ENCODE data around the gene KCNK6. TPM values are rescaled to one million over a fixed set of nuclear protein-coding genes. Genes with fewer than 3 reads are reported as not detected.
A peak's percentile ranks its signal among the peaks of the same experiment; 100 is the strongest.

The KCNK6 gene
- total RNA-seq, result 10 to 100 TPM in 2 of 4 donors, 1 to 10 TPM in 2; 7.4 to 19.3 (median 12.3) TPM

DNA sequence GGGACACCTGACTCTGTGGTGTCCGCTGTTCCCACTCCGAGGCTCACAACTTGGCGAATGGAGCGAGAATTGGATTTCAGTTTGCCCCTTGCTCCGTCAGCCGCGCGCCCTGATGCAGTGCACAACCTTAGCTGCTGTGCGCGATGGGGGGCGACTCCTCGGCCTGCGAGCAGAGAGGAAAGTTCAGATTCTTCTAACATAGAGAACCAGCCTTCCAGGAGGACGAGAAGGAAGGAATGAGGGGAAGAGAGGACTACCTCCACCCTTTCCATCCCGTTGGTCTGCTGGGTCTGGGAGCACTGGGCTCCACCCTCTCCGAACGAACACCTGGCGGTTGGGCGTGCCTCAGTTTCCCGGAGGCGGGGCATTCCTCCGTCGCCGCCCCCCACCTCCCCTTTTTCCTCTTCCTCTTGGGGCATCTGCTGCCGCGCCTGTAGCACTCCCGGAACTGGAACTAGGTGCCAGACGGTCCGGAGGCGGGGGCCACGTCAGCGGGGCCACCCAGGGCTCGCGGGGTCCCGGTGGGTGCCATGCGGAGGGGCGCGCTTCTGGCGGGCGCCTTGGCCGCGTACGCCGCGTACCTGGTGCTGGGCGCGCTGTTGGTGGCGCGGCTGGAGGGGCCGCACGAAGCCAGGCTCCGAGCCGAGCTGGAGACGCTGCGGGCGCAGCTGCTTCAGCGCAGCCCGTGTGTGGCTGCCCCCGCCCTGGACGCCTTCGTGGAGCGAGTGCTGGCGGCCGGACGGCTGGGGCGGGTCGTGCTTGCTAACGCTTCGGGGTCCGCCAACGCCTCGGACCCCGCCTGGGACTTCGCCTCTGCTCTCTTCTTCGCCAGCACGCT is at the start of gene KCNK6:
TSS of gene KCNK6 (plus strand) at position 425 of the 838 bp plus-strand sequence. CDS start at position 531, 106 bp downstream.
- Histone ChIP-seq H3K27ac (peak within 1 kb of the TSS; percentile 67 to 81 (median 74)), H3K9me3 (no peaks in the 10 kb centered on the region), H3K4me1 (peaks cover 0 to 40% (median 12%) of the 10 kb centered on the region in 4 donors), H3K36me3 (peaks cover 0 to 5% (median 0%) of the 10 kb centered on the region in 3 donors), H3K27me3 (no peaks in the 10 kb centered on the region), H3K4me3 (peak within 1 kb of the TSS; percentile 68 to 84 (median 82))
- peak; percentile 69 to 76 for TF ChIP-seq POLR2A (IDR thresholded peaks at IDR 0.05)
- no peak for TF ChIP-seq CTCF (IDR thresholded peaks at IDR 0.05)
- DNase-seq, result peak; percentile 68 to 86 (median 82)

DNA sequence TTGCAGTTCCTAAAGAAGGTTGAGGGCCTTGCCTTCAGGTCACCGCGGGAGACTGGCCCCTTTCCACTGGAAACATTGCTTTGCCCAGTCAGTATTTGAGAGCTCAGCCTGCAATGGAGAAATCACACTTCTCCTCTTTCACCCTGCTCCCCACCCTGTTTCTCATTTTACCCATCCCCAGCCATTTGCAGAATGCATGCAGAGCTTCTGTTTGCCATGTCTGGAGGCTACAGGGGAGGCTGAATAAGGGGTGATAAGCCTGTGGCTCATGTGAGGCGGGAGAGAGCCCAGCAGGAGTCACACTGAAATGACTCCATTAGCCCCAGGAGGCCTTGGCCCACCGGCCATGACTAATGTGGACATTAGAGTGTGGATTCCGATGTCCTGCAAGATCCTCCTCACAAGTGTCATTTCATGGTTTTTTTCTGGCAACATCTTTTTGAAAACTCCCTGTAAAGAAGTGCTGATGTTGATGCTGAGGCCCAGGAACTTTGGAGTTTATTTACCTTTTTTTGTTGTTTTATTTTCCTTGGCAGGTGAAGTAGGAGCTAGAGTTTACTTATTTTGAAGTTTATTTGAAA is 49.0 kb upstream of the KCNK6 start:
- Histone ChIP-seq H3K9me3 (no peaks in the 10 kb centered on the region), H3K27me3 (no peaks in the 10 kb centered on the region), H3K4me1 (peaks cover 0 to 42% (median 0%) of the 10 kb centered on the region in 4 donors), H3K27ac (peak overlapping the region in 1 of 4 donors; percentile 31), H3K4me3 (no peak overlapping the region), H3K36me3 (no peaks in the 10 kb centered on the region)
- TF ChIP-seq POLR2A (IDR thresholded peaks at IDR 0.05) (no peak), CTCF (IDR thresholded peaks at IDR 0.05) (no peak)
- DNase-seq, result no peak

- peak in 2 of 3 donors; percentile 78 to 88 for DNase-seq
- Histone ChIP-seq H3K36me3 (no peaks in the 10 kb centered on the region), H3K4me3 (no peak overlapping the region), H3K27me3 (no peaks in the 10 kb centered on the region), H3K27ac (peak overlapping the region in 3 of 4 donors; percentile 47 to 84 (median 78)), H3K9me3 (no peaks in the 10 kb centered on the region), H3K4me1 (peaks cover 0 to 53% (median 0%) of the 10 kb centered on the region in 4 donors)
- TF ChIP-seq CTCF (IDR thresholded peaks at IDR 0.05) (no peak), POLR2A (IDR thresholded peaks at IDR 0.05) (peak in 1 of 2 donors; percentile 44)
Observed at GRCh38 chr19:38273499-38273898, 46.1 kb upstream of the KCNK6 start.

DNA sequence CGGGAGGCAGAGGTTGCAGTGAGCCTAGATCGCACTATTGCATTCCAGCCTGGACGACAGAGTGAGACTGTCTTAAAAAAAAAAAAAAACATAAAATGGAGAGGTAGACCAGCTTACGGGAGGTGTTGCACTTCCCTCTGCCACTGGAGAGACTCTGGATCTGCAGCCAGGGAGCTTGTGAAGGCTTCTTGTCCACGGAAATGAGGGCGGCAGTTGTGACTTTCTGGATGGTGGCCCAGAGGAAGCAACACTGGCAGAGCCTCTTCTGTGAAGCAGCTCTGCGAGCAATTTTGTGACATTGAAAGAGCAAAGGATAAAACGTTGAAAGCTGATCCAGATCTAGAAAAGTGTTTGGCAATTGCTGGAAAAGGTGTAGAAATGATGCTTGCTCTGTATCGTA is 44.9 kb upstream of the KCNK6 start:
- no peaks in the 10 kb centered on the region for H3K27me3 ChIP-seq
- no peaks in the 10 kb centered on the region for H3K36me3 ChIP-seq
- peak overlapping the region in 3 of 4 donors; percentile 47 to 83 (median 78) for H3K27ac ChIP-seq
- H3K4me1 ChIP-seq, result peaks cover 0 to 54% (median 0%) of the 10 kb centered on the region in 4 donors
- DNase-seq, result no peak
- H3K4me3 ChIP-seq, result no peak overlapping the region
- TF ChIP-seq CTCF (IDR thresholded peaks at IDR 0.05) (no peak), POLR2A (IDR thresholded peaks at IDR 0.05) (peak in 1 of 2 donors; percentile 18)
- no peaks in the 10 kb centered on the region for H3K9me3 ChIP-seq

DNA sequence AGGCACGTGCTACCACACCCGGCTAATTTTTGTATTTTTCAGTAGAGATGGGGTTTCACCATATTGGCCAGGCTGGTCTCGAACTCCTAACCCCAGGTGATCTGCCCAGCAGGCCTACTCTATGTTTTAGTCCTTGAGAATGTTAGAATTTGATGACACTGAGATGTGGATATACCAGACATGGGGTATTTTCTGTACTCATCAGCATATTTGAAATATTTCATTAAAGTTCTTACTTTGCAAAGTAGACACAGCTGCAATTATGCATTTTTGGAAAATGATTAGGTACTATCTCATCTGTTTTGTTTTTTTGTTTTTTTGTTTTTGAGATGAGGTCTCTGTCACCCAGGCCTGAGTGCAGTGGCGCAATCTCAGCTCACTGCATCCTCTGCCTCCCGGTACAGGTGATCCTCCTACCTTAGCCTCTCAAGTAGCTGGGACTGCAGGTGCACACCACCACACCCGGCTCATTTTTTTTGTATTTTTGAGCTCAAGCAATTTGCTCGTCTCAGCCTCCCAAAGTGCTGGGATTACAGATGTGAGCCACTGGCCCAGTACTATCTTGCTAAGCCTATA is 42.6 kb upstream of the KCNK6 start:
- peaks cover 0 to 41% (median 0%) of the 10 kb centered on the region in 4 donors for H3K4me1 ChIP-seq
- no peak for DNase-seq
- no peak overlapping the region for H3K4me3 ChIP-seq
- H3K36me3 ChIP-seq, result peaks cover 0 to 6% (median 0%) of the 10 kb centered on the region in 3 donors
- TF ChIP-seq POLR2A (IDR thresholded peaks at IDR 0.05) (no peak), CTCF (IDR thresholded peaks at IDR 0.05) (no peak)
- H3K27me3 ChIP-seq, result no peaks in the 10 kb centered on the region
- H3K9me3 ChIP-seq, result no peaks in the 10 kb centered on the region
- peak overlapping the region in 2 of 4 donors; percentile 35 to 66 for H3K27ac ChIP-seq
